GM18907 (cell line): ENCODE data around the gene LFNG.

ENCODE experiments used
- ATAC-seq: cut with Tn5 transposase; IDR thresholded peaks from one replicate; pipeline ENCODE4 v1.9.1; 2021; ENCODE audit warnings: mild to moderate bottlenecking, moderate library complexity; ENCODE audit not compliant: unreplicated experiment

Gene LFNG

DNA sequence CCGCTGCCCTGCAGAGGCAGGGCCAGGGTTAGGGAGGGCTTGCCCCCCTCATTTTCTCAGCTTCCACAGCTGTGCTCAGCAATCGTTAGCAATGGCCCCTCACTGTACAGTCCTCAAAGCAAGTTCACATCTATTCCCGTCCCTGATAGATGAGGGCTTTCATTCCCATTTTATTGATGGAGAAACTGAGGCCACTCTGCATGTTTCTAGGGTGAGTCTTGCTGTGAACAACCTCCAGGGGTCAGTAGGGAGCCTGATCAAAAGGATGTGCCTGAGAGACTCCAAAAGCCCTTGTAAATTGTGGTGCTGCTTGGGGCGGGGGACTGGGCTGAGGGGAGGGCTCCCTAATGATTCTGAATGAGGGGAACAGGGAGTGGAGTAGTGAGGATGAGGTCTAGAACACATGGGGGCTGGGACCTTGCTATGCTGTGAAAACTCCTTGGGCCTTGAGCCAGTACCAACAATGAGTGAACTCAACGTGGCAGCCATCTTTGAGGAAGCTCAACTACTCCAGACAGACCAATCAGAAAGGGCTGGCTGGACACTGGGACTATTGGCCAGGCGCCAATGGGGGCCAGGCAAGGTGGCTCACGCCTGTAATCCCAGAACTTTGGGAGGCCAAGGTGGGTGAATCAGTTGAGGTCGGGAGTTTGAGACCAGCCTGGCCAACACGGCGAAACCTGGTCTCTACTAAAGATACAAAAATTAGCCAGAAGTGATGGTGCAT lies 36.7 kb upstream of the LFNG start:
- ATAC-seq: no peak

DNA sequence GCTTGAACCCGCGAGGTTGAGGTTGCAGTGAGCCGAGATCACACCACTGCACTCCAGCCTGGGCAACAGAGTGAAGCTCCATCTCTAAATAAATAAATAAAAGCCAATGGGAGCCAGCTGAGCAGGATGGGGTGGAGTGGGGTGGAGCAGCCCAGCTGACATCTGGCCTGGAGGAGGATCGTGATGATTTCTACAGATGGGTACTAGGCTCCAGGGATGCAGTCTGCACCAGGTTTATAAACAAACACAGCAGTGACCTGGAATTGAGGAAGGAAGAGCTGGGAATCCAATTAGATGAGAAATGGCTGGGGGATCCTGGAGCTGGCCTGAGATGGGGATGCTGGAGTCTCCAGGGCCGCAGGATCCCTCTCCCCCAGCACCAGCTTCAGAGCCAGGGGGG lies 36.1 kb upstream of the LFNG start:
- no peak for ATAC-seq

DNA sequence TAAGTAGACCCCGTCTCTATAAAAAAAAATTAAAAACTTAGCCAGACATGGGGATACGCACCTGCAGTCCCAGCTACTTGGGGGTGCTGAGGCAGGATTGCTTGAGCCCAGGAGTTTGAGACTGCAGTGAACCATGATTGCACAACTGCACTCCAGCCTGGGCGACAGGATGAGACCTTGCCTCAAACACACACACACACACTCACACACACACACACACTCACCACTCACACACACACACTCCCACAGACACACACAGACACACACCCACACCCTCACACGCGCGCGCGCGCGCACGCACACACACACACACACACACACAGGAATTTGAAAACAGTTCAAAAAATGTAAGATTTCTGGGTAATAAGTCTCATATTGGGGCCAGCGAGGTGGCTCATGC lies 34.7 kb upstream of the LFNG start:
- ATAC-seq: no peak

DNA sequence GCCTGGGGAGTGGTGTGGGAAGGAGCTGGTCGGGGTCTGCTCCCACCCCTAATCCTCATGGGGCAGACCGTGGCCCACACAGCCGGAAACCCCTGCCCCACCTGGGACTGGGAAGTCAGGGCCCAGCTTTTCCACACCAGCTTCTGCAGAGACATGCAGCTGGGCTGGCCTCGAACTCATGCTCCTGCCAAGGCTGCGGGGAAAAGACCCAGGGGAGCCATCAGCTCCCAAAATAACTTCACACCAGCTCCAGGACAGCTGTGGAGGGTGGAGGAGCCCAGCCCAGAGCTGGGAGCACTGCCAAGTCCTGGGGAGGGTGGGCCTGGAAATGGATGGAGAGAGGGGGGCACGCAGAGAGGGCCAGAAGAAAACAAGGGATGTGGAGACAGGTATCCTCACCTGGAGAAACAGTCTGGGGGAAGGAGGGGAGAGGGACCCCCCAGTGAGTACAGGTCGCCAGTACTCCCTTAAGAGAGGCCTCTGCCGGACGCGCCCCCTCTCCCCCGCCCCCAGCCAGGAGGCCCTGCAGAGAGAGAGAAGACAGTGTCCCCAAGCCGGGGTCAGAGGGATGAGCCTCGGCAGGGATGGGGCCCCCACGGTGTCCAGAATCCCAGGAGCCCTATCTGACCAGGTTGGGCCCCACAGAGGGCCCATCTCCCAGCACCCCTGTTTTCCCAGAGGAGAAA lies 31.8 kb upstream of the LFNG start:
- ATAC-seq: no peak

DNA sequence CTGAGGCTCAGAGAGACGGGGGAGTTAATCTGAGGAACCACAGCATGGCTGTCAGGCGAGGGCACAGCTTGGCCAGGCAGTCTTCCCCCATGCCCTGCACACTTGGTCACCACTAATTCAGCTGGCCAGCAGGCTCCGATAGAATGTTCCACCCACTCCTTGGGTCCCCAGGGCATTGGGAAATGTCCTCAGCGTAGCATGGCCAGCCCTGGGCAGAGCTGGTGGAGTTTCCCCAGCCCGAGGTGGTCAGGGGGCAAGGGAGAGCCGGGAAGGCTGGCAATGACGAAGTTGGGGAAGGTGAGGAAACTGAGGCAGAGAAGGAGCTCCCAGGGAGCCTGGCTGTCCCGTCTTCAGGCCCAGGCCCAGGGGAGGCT lies 31.3 kb upstream of the LFNG start:
- ATAC-seq: no peak

DNA sequence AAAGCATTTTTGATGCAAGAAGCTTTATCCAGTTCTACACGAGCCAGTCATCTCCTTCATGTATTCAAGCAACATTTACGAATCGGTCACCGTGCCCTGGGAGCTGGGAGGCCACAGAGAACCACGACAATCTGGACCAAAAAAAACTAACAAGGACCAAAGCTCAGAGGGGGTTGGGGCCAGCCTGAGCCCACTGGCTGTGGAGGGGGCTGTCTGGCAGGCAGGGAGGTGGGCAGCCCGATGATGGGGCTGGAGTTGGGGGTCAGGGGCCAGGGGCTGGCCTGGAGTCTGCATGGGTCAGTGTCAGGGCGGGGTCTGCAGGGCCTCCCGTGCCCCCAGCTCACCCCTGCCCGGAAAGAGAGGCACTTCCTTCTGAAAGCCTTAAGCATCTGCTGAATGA lies 30.9 kb upstream of the LFNG start:
- no peak for ATAC-seq

DNA sequence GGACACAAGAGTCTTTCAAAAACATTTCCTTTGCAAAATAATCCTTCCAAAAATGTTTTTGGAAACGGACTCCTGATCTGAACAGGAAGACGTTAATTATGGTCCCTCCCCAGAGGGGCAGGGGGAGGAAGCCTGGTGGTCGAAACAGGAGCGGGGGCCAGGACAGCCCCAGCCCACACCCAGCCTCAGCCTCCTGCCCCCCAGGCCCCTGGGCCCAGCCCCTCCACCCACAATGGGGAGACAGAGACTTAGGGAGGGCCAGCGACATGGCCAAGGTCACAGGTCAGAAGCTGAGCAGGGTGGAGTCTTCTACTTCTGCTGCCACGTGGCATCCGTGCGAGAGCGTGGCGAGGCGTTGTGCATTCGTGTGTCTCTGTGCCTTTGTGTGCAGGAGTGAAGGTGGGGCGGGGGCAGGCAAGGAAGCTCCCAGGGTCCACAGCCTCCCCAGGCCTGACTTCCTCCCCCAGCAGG lies 29.4 kb upstream of the LFNG start:
- no peak for ATAC-seq

DNA sequence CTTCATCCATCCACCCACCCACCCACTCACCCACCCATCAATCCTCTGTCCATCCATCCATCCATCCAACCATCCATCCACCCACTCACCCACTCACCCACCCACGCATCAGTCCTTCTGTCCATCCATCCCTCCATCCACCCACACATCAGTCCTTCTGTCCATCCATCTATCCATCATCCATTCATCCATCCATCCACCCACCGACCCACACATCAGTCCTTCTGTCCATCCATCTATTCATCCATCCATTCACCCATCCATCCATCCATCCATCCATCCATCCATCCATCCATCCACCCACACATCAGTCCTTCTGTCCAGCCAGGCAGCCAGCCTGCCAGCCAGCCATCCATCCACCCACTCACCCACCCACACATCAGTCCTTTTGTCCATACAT lies 27.5 kb upstream of the LFNG start:
- ATAC-seq: no peak

DNA sequence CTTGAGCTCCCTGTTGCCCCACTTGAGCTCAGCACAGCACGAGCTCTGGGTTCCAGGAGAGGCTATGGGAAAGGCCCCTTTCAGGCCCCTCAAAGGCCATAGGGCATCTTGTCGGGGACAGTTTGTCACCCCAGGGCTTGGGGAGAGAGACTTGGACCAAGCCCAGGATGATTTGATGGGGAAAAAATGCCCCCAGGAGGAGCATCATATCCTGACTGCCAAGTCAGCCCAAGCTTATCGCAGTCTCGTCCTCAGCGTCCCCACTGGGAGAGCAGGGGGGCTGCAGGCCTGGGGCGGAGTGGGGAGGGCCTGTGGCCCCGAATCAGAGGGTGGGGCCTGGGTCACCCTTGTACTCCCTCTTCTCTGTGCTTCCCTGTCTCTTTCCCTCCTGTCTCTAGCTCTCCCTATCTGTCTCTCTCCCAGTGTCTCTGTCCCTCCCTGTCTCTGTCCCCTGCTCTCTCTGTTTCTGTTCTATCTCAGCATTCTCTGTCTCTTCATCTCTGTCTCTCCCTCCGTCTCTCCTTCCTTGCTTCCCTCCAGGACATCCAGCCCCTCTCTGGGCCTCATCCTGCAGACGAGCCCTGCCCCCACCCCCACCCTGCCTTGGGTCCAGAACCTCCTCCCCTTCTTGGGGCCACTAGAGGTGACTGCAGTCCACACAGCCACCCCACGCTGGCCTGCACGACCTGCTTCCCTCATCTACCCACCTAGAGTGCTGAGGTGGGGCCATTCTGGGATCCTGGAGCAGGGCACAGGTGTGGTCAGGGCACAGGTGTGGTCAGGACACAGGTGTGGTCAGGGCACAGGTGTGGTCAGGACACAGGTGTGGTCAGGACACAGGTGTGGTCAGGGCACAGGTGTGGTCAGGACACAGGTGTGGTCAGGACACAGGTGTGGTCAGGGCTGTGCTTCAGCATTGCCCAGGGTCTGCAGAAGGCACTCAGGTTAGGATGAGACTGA lies 26.1 kb upstream of the LFNG start:
- no peak for ATAC-seq

DNA sequence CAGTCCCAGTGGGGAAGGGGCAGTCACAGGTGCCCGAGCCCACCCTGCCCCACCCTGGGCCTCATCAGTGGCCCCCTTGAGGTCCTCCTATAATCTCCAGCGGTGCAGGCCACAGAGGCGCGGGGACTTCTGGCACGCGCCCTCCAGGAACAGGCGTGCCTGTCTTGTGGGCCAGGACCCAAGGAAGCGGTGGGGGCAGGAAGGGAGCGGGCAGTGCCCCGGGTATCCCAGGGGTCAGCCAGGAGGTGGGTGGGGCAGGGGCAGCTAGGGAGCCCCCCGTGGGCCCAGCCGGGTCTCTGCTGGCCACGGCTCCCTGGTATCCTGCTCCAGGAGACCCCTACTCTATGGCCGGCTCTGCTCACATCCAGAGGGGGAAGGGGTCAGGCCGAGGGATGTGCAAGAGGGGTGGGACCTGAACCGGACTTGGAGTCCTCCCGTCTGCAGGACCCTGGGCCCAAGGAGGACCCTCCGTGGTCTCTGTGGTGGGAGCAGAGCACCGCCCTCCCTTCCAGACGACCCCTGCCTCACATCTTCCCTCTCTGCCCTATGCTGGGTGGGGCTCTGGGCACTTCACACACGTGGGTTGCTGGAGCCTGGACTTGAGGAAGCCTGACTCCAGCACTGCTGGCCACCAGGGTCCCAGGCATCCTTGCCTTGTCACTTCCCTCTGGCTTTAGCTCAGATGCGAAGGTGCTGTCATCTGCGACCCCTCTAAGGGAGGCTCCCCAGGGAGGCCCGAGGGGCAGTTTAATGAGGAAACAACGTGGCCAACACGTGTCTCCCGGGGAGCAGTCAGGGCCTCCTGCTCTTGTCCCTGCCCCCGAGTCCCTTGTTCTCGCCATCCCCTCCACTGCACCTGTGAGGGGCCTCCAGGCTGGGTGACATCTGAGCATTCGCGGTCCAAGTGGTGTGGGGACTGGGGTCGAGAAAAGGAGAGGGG lies 25.1 kb upstream of the LFNG start:
- no peak for ATAC-seq

DNA sequence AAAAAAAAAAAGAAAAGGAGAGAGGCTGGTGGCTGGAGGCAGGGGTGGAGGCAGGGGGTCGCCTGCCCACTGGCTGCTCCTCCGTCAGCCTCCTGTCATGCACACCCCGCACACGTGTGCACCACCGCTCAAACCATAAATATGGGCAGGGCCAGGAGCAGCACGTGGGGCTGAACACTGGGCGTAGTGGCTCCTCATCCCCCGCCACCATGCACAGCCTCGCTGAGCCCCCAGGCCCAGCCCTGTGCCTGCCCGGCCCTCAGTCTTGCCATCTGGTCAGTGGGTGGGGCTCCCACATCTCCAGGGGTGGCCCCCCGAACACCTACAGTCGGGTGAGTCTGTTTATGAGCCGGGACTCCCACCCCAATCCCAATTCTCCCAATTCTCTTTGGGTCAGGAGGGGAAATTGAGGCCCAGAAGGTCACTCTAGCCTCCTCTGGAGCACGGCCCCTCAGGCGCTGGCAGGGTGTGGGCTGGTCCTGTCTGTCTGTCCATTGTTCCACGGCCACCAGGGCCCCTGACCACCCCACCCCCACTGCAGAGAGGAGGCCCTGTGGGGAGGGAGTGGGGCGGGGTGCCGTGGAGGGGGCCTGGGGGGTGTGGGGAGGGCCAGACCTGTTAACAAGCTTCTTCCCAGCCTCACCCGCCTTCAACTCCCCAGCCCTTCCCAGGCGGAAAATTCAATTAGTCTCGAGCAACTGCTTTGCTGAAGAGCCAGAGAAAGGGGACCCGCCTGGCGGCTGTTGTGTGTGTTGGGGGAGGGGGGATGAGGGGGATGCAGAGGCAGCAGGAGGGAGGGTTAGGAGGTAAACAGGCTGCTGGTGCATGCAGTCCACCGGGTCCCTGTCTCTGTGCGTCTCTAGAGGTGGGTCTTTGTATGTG lies 23.9 kb upstream of the LFNG start:
- ATAC-seq: no peak

DNA sequence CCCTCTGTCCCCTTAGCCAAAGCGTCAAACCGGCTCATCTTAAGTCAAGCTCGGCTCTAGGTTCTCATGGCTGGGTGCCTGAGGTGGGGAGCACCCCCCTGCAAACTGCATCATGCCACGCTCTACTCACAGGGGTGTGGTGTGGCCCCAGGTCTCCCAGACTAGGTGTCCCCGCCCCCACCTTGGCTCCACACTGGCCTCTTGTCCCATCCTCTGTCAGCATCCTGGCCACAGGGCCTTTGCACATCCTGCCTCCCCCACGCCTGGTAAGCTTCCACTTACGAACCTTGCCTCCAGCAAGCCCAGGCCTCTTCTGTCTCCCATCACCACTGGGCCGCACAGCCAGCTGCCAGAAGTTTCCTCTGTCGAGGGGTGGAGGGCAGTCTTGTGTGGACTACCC lies 23.2 kb upstream of the LFNG start:
- no peak for ATAC-seq

DNA sequence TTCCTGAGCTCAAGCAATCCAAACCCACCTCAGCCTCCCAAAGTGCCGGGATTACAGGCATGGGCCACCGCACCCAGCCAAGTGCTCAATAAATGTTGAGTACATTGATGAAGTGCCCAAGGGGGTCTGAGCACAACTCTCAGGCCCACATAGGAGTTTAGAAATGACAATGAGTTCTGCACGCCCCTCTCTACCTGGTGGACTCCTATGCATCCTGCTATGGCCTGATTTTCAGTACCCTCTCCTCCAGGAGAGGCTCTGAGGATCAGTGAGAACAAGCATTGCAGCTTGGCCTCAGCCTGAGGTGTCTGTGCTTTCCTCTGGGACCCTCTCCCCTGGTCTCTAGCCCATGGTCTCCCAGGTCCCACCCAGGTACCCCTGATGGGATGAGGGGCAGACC lies 22.5 kb upstream of the LFNG start:
- no peak for ATAC-seq

DNA sequence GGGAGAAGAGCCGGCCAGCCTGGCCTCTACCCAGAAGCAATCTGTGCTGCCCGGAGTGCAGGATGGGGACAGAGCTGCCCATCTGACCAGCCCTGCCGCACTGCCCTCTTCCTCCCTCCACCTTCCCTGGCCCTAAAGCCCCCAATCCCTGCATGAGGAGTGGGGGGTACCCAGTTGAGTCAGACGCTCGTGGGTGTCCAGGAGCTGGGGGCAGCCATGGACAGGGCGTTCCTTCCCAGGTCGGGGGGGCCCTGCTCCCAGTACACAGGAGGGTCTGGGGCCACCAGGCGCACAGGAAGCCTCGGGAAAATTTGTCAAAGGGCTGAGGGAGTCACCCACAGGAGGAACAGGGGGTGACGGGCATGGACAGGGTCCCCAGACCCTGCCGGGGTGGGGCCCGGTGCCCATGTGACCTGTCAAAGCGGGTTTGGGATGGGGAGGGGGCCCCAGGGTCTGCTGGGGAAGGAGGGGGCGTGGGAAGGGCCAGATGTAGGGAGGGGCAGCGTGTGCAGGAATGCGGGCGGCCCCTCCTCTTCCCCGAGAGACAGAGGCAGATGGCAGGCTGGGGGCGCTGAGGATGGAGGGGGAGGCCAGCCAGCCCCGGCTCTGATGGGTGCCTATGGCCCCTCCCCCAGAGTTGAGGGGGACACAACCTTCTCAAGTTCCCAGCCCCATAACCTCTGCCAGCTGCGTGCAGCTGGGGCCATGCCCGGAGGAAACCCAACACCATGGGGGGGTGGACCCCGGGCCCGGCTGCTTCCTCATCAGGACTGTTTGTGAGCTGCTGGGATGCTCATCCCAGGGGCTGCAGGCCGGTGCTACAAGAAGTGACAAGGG lies 21.9 kb upstream of the LFNG start:
- ATAC-seq: no peak

DNA sequence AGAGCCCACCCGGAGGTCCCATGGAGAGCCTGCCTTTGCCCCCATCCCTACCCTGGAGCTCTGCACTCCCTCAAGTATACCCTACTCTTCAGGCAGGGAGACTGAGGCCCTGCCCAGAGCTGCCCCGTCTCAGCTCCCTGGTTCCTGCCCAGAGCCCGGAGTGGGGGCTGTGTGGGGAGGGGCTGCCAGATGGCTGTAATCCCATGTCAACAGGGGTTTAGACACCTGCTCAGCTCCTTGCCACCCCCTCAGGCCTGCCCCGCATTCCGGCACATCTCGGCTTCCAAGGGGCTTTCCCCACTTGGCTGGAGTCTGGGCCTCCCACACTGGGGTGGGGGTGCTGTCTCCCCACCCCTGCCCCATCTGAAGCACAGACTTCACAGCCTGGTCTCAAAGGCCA lies 20.9 kb upstream of the LFNG start:
- no peak for ATAC-seq

DNA sequence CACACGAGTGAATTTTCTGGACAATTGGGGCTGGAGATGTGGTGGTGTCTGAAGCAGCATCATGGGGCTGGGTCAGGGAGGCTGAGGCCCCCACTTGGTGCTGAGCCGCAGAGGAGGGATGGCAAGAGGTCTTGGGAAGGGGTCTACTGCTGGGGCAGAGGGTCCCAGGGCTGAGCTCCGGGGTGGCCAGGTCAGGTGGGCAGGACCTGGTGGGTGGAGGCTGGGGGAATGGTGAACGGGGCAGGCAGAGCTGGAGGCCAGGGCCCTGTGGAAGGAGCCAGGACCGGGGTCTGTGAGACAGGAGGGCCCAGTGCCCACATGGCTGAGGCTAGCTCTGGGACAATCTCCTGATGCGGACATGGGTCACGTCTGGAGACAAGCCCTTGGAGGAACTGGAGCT lies 20.4 kb upstream of the LFNG start:
- no peak for ATAC-seq

DNA sequence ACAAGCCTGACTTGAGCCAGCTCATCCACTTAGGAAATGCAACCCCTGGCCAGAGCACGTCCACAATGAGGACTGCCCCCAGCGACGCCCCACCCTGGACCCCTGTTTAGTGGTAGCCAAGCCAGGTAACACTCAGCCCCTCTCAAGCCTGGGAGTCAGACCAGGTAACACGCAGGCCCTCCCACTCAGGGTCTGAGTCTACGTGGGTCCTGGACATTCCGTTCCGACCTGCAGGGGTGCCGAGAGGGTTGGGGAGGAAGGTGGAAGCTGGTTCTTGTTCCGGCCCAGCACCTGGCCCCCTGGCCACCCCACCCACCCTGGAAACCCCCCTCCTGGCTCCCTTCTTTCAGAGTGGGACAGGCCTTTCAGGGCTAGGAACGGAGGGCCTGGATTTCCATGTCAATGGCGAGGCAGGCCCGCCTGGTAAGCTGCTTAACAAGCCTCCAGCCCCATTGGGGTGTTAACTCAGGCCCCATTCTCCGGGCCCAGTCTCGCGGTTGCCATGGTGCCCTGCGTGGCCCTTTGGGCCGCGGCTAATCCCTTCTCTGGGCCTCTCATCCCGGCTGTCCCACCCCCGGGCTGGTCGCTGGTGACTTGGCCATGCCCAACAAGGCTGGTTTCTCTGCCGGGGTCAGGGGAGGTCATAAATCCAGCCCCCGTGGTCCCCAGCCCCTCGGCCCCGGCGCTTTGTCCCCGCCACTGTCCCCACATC lies 19.7 kb upstream of the LFNG start:
- no peak for ATAC-seq

DNA sequence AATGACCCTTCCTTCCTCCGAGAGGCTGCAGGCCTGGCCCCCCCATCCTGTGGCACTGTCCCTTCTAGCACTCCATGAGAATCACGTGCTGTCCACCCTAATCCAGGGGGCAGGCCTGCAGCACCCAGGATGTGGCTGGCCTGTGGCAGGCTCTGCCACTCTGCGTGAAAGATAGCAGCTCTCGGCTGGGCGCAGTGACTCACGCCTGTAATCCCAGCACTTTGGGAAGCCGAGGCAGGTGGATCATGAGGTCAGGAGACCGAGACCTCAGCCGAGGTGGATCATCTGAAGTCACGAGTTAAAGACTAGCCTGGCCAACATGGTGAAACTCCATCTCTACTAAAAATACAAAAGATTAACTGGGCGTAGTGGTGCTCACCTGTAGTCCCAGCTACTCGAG lies 18.9 kb upstream of the LFNG start:
- ATAC-seq: no peak
